ENCODE data around the gene NCOA5. TPM values are rescaled to one million over a fixed set of nuclear protein-coding genes. Genes with fewer than 3 reads are reported as not detected.

Gene NCOA5
- total RNA-seq, 1 experiment from 2014 or later, result 26.9 TPM

DNA sequence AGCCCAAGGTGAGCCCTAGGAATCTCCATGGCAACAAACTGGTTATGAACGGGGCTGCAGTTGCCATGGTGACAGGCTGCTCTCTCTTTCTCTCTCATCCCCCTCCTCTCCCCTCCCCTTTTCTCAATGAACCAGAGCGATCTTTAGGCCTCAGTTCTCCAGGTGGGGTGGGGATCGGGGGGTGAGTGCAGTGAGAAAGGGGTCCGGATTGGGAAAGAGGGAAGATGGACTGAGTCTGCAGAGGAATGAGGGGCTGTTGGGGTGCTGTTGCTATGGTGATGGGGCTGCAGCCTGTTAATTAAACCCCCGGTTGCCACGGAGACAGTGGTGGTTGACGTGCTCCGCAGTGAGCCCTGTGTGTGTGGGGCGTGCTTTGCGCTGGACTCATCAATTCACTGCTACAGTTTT lies 64.4 kb downstream of the NCOA5 start:
- Histone ChIP-seq H3K9ac (ENCODE audit: low read length) (no peak overlapping the region), H2AFZ (ENCODE audit: low read length) (no peak overlapping the region), H4K20me1 (ENCODE audit: low read length) (no peaks in the 10 kb centered on the region), H3K9me2 (replicated peaks; ENCODE audit: low read length) (no peaks in the 10 kb centered on the region), H3F3A (ENCODE audit: low read length, unreplicated experiment) (no peaks in the 10 kb centered on the region), H3K27ac (ENCODE audit: low read length) (no peak overlapping the region), H3K4me2 (ENCODE audit: low read length) (no peak overlapping the region), H3K4me1 (ENCODE audit: insufficient read depth, low read length) (peaks cover 8% of the 10 kb centered on the region; the same call in 1 of the 2 replicates), H3K9me3 (ENCODE audit: low read length) (no peaks in the 10 kb centered on the region), H3K27me3 (ENCODE audit: low read length) (0 out of 2 replicates have a peak, but pooled peaks cover 2% of the 10 kb centered on the region), H3K4me3 (ENCODE audit: low read length) (no peak overlapping the region), H3K79me2 (ENCODE audit: low read length) (no peaks in the 10 kb centered on the region), H3K36me3 (ENCODE audit: low read depth, low read length) (no peaks in the 10 kb centered on the region)
- no peak for ATAC-seq
- POLR2A ChIA-PET (ENCODE audit: unreplicated experiment), result no interaction called here
- intact Hi-C loops (cut with micrococcal nuclease), result loop anchor here (10.0 kb wide), 2 partner anchors 149 to 409 kb away; no protein-coding TSS in a partner anchor
- CTCF ChIA-PET, result no interaction called here
- DNase-seq, result no peak
- TF ChIP-seq EZH2 (IDR thresholded peaks at IDR 0.05; ENCODE audit: low read length, unreplicated experiment) (no peak), EZH2phosphoT487 (IDR thresholded peaks at IDR 0.05; ENCODE audit: borderline replicate concordance, low read length) (no peak)
- TF ChIP-seq, protein P1, sequence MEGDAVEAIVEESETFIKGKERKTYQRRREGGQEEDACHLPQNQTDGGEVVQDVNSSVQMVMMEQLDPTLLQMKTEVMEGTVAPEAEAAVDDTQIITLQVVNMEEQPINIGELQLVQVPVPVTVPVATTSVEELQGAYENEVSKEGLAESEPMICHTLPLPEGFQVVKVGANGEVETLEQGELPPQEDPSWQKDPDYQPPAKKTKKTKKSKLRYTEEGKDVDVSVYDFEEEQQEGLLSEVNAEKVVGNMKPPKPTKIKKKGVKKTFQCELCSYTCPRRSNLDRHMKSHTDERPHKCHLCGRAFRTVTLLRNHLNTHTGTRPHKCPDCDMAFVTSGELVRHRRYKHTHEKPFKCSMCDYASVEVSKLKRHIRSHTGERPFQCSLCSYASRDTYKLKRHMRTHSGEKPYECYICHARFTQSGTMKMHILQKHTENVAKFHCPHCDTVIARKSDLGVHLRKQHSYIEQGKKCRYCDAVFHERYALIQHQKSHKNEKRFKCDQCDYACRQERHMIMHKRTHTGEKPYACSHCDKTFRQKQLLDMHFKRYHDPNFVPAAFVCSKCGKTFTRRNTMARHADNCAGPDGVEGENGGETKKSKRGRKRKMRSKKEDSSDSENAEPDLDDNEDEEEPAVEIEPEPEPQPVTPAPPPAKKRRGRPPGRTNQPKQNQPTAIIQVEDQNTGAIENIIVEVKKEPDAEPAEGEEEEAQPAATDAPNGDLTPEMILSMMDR (conservative IDR thresholded peaks at IDR 0.05; ENCODE audit: low read depth, low read length), result no peak
- no TSS peak for BruUV-seq (replicated peaks)

DNA sequence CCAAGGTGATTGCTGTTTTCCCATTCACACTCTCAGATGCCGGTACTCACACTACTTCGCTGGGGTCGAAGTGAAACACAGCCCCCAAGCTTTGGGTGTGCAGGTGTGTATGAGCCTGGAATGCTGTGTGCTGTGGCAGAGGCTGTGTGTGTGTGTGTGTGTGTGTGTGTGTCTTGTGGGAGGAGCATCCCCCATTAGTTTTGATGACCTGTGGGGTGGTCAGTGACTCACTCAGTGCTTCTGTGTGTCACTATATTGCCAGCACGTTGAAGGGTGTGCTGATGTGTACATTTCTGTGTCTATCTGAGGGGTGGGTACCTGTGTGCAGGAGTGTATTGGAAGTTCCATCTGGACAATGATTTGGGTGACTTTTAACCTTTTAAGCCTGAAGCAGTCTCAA lies 65.8 kb downstream of the NCOA5 start:
- Histone ChIP-seq H3K9ac (ENCODE audit: low read length) (no peak overlapping the region), H3K36me3 (ENCODE audit: low read depth, low read length) (no peaks in the 10 kb centered on the region), H3K9me3 (ENCODE audit: low read length) (no peaks in the 10 kb centered on the region), H3K4me1 (ENCODE audit: insufficient read depth, low read length) (peaks cover 8% of the 10 kb centered on the region; the same call in 1 of the 2 replicates), H3K4me3 (ENCODE audit: low read length) (no peak overlapping the region), H3K27me3 (ENCODE audit: low read length) (0 out of 2 replicates have a peak, but pooled peaks cover 2% of the 10 kb centered on the region), H2AFZ (ENCODE audit: low read length) (no peak overlapping the region), H3K27ac (ENCODE audit: low read length) (no peak overlapping the region), H4K20me1 (ENCODE audit: low read length) (no peaks in the 10 kb centered on the region), H3F3A (ENCODE audit: low read length, unreplicated experiment) (no peaks in the 10 kb centered on the region), H3K79me2 (ENCODE audit: low read length) (no peaks in the 10 kb centered on the region), H3K4me2 (ENCODE audit: low read length) (no peak overlapping the region), H3K9me2 (replicated peaks; ENCODE audit: low read length) (no peaks in the 10 kb centered on the region)
- ATAC-seq (no peak), DNase-seq (peak; percentile 54)
- BruUV-seq (replicated peaks), result no TSS peak
- intact Hi-C loops (cut with micrococcal nuclease), result loop anchor here (1.0 to 10.0 kb wide), 3 partner anchors 63 to 411 kb away; no protein-coding TSS in a partner anchor
- ChIA-PET CTCF (no interaction called here), POLR2A (ENCODE audit: unreplicated experiment) (no interaction called here)
- no peak for TF ChIP-seq EZH2phosphoT487 (IDR thresholded peaks at IDR 0.05; ENCODE audit: borderline replicate concordance, low read length)
- TF ChIP-seq EZH2 (IDR thresholded peaks at IDR 0.05; ENCODE audit: low read length, unreplicated experiment), result no peak
- TF ChIP-seq, protein P1 (conservative IDR thresholded peaks at IDR 0.05; ENCODE audit: low read depth, low read length), result no peak

DNA sequence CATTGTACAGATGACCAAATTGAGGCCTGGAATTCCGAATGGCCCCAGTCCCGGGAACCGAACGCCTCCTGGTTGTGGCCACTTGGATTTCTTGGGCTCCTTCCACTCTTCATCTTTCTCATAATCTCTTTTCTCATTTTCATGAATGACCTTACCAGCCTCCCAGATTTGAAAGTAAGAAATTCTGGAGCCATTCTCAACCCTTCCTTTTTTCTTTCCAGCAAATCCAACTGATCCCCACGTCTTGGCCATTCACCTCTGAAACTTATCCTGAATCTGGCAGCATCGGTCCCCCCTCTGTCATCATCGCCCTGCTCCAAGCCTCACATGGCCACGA lies 66.6 kb downstream of the NCOA5 start:
- no peak for TF ChIP-seq EZH2 (IDR thresholded peaks at IDR 0.05; ENCODE audit: low read length, unreplicated experiment)
- no peak for TF ChIP-seq EZH2phosphoT487 (IDR thresholded peaks at IDR 0.05; ENCODE audit: borderline replicate concordance, low read length)
- TF ChIP-seq, protein P1 (conservative IDR thresholded peaks at IDR 0.05; ENCODE audit: low read depth, low read length), result no peak
- Histone ChIP-seq H3K27me3 (ENCODE audit: low read length) (no peaks in the 10 kb centered on the region), H3K4me3 (ENCODE audit: low read length) (no peak overlapping the region), H4K20me1 (ENCODE audit: low read length) (no peaks in the 10 kb centered on the region), H3K9ac (ENCODE audit: low read length) (no peak overlapping the region), H3F3A (ENCODE audit: low read length, unreplicated experiment) (no peaks in the 10 kb centered on the region), H3K27ac (ENCODE audit: low read length) (no peak overlapping the region), H3K79me2 (ENCODE audit: low read length) (no peaks in the 10 kb centered on the region), H3K4me2 (ENCODE audit: low read length) (peak overlapping the region; percentile 90; the same call in 1 of the 2 replicates), H3K4me1 (ENCODE audit: insufficient read depth, low read length) (peaks cover 8% of the 10 kb centered on the region; the same call in 1 of the 2 replicates), H2AFZ (ENCODE audit: low read length) (no peak overlapping the region), H3K36me3 (ENCODE audit: low read depth, low read length) (no peaks in the 10 kb centered on the region), H3K9me3 (ENCODE audit: low read length) (no peaks in the 10 kb centered on the region), H3K9me2 (replicated peaks; ENCODE audit: low read length) (no peaks in the 10 kb centered on the region)
- no peak for DNase-seq
- intact Hi-C loops (cut with micrococcal nuclease), result loop anchor here (1.0 to 10.0 kb wide), 3 partner anchors 64 to 412 kb away; no protein-coding TSS in a partner anchor
- CTCF ChIA-PET, result interaction anchor here (0.6 to 1.5 kb wide), 10 partner anchors 15 to 792 kb away, joined by 3 to 13 read pairs (median 6); no protein-coding TSS in a partner anchor
- BruUV-seq (replicated peaks), result no TSS peak
- POLR2A ChIA-PET (ENCODE audit: unreplicated experiment), result no interaction called here
- no peak for ATAC-seq
